ENCODE measurements around the gene CCSAP.

- no peak for TF ChIP-seq REST (IDR thresholded peaks at IDR 0.05; ENCODE audit: insufficient replicate concordance, low read depth)
- TF ChIP-seq CTCF (IDR thresholded peaks at IDR 0.05; ENCODE audit: insufficient read depth, low read length) = no peak
- no peak for TF ChIP-seq POLR2AphosphoS5 (IDR thresholded peaks at IDR 0.05; ENCODE audit: low read depth)
- no peak for TF ChIP-seq GABPA (IDR thresholded peaks at IDR 0.05; ENCODE audit: low read depth)
- no peak for TF ChIP-seq SPI1 (IDR thresholded peaks at IDR 0.05; ENCODE audit: borderline replicate concordance, low read depth)
Observed at GRCh38 chr1:229300099-229300757, 42.6 kb downstream of the CCSAP start.

All from HL-60 (cell line).